SH-SY5Y (cell line): ENCODE results near the gene ZNRF2.

Source experiments
- GATA2 ChIP-seq: IDR thresholded peaks from 2 replicates; pipeline ENCODE4 v1.6.1; 2011; ENCODE audit warnings: mild to moderate bottlenecking, low read depth, low read length
- GATA3 ChIP-seq: IDR thresholded peaks from 2 replicates; pipeline ENCODE4 v1.6.1; 2011; ENCODE audit warnings: low read depth, mild to moderate bottlenecking, low read length, moderate library complexity

GRCh38 chr7:30332549-30332948, 48.2 kb downstream of the ZNRF2 start:
- TF ChIP-seq GATA2 (no peak), GATA3 (no peak)
